ENCODE measurements around the gene HIPK1.
A peak's percentile ranks its signal among the peaks of the same experiment; 100 is the strongest.

Gene HIPK1

DNA sequence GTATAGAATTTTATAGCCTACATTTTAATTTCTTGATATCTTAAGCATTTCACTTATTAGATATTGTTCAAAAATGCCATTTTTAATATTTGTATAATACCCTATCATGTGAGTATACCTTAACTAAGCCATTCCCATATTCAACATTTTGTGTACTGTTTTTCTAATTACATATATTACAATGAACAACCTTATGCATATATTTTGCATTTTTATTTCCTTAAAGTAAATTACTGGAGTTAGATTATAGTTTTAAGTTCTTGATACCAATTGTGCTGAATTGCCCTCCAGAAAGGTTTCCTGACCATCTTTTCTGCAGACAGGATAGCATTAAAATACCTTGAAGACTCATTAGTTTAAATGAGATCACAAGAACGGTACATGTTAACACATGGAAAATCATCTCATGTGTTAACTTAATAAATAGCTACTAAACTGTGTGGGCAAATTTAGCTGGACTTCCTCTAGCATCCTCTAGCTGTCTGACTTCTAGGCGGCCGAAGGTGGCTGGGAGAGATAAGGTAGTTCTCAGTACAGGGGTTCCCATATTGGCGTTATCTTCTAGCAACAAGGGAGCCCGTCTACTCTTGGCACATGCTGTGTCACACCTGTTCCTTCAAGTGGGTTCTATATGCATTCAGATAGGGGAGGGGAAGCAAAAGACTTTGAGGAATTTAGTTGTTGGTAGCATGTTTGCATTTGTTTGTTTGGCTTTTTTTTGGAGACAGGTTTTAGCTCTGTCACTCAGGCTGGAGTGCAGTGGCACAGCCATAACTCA is 15.0 kb upstream of the HIPK1 start:
- no peak for DNase-seq

DNA sequence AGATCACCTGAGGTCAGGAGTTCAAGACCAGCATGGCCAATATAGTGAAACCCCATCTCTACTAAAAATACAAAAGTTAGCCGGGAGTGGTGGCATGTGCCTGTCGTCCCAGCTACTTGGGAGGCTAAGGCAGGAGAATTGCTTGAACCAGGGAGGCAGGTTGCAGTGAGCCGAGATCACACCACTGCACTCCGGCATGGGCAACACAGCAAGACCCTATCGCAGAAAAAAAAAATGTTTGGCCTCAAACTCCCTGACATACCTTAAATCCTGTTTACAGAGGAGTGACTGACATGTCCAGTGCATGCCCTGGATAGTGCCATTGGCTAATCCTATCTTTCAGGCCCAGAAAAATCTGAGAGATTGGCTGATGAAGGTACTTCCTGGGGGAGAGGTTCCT is 12.2 kb upstream of the HIPK1 start:
- DNase-seq: no peak

DNA sequence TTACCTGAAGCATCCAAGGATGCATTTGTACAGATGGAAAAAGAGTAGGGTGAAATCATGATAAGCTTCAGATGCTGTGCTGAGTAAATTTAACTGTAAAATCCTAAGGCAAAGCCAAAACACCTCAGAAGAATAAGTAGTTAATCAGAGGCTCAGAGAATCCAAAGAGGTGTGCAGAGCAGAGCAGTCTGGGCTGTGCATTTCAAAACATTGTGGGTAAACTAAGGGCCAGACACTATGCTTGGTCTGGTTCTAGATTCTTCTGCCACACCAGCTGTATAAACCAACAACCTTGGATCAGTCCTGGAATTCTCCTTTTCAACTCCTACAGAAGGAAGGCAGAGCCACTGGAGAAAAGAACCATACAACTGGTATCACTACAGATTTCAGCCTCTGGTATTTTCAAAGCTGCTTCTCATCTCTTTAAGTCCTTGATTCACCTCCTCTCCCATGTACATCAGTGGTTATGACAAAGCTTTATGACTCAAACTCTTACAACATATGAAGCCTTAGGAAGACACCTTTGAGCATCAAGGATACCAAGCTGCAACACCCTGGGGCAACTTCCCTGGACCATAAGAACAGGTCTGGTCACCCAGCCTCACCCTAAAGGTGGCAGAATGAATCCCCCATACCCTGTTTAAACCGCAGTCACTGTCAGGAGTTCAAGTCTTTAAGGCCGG is 11.6 kb upstream of the HIPK1 start:
- DNase-seq: no peak

DNA sequence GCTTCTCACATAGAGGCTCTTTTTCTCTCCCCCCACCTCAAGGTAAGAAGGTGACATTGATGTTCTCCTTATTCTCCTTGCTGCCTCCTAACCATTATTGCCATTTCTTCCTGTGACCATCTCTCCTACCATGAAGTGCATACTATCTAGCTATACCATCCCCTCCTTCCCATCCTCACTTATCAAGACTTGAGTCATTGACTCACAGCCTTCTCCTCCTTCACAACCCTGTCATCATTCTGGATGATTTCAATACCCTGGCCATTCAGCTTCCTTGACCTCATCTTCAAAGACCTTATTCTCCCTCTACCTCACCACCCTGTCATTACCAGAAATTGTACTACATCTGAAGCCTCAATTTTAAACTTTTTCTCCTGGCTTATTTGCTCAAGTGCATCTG is 10.9 kb upstream of the HIPK1 start:
- DNase-seq: no peak

DNA sequence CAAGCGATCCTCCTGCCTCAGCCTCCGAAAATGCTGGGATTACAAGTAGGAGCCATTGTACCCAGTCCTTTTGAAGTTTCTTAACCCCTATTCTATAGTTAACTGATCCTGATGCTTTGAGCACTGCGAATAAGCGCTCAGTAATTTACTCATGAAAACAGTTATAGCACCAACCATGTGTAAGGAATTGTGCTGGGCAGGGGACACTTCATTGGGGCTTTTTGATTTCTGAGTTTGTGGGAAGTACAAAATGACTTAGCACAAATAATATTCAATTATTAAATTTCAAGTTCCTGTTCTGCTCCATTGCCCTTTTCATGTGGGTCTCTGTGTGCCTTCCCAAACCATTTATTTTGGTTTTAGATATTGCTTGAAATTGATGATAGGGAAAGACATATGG is 6.2 kb upstream of the HIPK1 start:
- no peak for DNase-seq

DNA sequence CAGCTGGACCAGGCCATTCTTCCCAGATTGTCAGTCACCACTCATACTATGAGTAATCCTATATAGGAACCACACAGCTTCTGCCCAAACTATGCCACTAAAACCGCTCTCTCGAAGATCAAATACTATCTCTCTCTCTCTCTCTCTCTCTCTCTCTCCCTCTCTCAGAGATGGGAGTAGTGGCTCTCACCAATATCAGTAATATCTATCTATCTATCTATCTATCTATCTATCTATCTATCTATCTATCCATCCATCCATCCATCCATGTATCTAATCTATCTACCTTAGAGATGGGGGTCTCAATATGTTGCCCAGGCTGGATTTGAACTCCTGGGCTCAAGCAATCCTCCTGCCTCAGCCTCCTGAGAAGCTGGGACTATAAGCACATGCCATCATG is 4.7 kb upstream of the HIPK1 start:
- DNase-seq: no peak

DNA sequence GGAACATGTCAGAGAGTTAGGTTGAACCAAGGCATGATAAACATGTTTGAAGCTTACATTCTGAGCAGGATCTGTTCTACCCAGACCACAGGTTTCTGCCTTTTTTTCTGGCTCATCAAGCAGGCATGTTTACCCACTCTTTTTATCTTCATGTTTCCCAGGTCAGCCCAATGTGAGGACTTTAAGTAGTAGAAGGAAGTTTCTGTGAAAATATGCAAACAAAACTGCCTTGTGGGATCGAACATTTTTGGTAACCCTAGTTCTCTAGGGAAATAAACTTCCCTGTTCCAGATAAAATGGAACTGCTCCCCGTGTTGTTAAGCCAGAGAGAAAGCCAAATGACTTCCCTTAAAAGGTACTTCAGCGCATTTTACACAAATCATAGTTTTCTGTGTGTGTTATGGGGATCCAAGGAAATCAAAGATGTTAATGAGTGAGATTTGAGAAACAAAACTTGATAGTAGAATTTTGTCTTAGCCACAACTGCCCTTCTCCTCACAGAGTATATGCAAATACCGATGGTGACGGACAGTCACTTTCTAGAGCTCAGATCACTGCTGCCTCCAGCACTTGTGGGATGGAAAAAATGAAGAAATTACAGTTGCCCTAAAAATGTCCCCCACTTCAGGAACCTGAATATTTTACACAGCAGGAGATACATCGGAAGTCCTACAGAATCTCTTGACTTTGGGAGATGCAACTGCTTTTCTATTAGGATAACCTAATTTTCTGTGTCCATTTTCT is 765 bp upstream of the HIPK1 start:
- DNase-seq: no peak

DNA sequence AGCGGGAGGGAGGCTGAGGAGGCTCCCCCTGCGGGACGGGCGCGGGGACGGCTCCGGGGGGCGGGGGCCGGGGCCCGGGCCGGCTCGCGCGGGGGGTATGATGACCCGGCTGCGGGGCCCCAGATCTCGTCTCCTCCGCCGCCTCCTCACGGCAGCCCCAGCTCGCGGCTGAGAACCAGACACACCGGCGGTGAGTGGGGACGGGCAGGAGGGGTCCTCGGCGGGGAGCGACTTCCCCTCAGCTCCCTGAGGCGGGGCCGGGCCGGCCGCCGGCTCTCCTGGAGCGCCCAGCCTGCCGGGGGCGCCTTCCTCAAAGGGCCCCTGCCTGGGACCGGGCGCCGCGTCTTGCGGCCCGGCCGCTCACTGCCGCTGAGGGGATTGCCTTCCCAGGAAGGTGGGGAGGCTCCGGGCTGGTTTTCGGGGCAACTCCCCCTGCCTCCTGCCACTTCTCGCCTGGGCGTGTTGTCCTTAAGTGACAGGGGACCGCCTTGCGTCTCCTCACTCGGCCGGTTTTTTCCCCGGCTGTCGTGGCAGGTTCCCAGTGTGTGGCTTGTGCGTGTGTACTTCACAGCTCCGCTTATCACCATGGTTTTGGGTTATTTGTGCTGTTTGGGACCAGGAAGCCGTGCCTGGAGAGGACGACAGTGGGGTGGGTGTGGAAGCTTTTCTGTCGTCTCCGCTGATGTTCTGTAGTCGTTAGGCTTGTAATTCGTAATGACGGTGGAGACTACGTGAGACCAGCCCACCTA is 800 bp downstream of the HIPK1 start:
- DNase-seq: peak; percentile 86

DNA sequence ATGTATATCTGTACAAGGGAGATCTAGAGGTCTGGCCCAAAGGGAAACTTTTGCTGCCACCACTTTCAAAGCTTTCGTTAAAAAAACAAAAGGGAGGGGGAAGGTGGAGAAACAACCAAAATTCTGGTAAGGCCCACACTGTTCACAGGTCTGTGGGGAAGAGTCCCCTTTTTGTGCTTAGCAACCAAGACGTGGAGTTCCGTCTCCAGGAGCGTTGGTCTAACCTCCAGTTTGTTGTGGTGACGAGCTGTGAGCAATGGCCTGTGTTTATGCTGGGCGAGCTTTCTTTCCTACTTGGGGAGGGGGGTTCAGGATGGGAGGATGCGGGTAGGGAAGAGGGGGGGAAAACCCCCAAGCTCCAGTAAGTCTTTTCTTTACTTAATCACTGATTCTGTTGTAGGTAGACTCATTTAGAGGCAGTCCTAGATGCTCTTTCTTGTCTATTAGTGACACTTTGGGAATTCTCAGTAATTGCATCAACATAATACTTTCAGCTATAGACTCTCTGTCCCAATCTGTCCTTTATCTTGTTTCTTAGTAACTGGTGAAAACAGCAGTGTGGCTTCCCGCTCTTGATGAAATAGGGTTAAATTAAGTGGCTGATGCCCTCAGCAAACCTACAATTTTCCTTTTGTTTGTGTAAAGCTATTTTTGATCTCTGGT is 1.5 kb downstream of the HIPK1 start:
- peak; percentile 88 for DNase-seq

DNA sequence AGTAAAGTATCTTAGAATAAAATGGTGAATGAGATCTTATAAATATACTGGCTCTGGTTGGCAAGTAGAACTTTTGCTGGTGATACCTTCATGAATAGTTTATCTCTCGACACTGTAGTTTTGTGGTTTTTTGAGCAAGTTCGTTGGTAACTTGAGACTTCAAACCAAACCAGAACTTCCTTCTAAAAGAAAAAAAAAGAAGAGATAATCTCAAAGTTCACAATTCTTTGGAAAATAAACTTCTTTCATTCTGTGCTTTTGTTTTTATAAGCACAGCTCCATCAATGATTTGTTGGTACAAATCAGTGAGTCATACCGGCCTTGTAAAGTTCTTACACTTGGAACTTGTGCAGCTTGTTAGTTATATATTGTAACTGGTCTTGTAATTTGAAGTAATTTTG is 2.3 kb downstream of the HIPK1 start:
- no peak for DNase-seq

DNA sequence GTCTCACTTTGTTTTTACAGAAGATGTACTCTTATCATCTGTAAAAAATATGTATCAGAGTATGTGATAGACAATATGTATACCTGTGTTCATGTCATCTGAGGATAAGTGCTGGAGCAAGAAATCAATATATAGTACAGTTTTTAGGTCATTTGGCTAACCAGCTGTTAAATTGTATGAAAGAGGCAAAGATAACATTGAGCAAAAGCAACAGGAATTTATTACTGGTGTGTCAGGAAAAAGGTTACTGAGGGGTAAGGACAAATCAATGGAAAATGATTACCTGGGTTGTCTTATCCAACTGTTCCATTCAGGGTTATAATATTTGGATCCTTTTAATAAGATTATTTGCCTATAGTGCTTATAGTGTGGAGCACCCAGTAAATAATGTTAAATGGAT is 4.9 kb downstream of the HIPK1 start:
- no peak for DNase-seq

DNA sequence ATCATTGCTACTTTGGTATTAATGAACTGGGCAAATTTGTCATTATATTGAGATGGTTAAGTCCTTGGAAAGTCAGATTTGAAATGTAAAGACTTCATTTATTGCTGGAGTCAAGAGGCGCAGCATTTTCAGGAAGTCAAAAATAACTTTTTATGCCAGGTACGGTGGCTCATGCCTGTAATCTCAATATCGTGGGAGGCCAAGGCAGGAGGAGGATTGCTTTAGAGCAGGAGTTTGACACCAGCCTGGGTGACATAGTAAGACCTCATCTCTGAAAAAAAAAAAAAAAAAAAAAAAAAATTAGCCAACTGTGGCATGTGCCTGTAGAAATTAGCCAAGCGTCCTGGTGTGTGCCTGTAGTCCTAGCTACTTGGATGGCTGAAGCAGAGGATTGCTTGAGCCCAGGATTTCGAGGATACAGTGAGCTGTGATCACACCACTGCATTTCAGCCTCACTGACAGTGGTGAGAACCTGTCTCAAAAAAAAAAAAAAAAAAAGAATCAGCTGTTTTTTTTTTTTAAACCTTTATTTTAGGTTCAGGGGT is 5.5 kb downstream of the HIPK1 start:
- no peak for DNase-seq

DNA sequence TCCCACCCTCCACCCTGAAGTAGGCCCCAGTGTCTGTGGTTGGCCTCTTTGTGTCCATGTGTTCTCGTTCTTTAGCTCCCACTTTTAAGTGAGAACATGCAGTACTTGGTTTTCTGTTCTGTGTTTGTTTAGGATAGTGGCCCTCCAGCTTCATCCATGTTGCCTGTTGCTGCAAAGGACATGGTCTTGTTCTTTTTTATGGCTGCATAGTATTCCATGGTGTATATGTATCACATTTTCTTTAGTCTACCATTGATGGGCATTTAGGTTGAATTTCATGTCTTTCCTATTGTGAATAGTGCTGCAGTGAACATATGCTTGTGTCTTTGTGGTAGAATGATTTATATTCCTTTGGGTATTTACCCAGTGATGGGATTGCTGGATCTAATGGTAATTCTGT is 6.1 kb downstream of the HIPK1 start:
- DNase-seq: no peak

DNA sequence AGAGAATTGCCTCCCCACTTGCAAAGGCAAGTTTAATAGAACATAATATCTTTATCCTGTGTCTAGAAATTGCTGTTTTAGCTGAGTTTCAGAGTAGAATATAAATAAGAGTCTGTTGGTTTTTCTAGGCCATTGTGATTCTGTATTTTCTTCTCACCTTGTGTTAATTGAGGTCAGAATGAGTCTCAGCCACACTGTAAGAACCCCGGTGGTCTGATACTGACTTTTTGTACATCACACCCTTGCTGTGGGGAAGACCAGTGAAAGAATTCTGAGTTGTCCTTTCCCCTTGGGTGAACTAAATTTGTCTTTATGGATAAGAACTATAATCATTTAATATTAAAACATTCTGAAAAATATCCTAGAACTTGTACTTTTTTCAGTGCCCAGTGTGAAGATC is 6.8 kb downstream of the HIPK1 start:
- no peak for DNase-seq

DNA sequence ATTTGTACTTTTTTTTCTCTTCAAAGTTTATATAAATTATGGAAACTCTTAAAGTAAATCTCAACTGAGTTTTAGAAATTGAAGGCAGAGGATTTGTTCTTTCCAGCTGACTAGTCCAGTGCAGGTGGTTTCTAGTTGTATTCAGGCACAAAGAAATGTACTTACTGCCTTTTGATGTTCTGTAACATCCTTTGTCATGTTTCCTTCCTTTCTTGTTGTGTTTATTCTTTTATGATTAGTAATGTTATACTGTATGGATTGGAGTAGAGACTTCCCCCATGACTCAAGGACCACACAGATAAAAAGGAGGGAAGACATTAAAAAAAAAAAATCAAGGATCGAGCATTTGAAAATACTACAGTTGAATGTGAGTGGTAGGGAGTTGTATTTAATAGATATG is 8.0 kb downstream of the HIPK1 start:
- DNase-seq: no peak

DNA sequence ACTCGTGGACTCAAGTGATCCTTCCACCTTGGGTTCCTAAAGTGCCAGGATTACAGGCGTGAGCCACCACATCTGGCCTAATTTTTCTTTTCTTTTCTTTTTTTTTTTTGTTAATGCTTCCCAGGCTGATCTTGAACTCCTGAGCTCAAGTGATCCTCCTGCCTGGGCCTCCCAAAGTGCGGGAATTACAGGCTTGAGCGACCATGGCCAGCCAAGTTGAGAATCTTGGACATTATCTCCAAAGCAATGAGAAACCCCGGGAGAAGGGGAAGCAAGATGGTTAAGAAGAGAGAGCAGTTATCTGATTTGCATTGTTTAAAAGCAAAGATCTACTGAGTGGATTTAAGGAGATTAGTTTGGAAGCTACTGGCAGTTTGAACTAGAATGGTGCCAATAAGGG is 9.1 kb downstream of the HIPK1 start:
- DNase-seq: no peak

DNA sequence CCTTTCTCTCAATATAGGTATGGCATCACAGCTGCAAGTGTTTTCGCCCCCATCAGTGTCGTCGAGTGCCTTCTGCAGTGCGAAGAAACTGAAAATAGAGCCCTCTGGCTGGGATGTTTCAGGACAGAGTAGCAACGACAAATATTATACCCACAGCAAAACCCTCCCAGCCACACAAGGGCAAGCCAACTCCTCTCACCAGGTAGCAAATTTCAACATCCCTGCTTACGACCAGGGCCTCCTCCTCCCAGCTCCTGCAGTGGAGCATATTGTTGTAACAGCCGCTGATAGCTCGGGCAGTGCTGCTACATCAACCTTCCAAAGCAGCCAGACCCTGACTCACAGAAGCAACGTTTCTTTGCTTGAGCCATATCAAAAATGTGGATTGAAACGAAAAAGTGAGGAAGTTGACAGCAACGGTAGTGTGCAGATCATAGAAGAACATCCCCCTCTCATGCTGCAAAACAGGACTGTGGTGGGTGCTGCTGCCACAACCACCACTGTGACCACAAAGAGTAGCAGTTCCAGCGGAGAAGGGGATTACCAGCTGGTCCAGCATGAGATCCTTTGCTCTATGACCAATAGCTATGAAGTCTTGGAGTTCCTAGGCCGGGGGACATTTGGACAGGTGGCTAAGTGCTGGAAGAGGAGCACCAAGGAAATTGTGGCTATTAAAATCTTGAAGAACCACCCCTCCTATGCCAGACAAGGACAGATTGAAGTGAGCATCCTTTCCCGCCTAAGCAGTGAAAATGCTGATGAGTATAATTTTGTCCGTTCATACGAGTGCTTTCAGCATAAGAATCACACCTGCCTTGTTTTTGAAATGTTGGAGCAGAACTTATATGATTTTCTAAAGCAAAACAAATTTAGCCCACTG is 11.5 kb downstream of the HIPK1 start:
- peak; percentile 50 for DNase-seq

DNA sequence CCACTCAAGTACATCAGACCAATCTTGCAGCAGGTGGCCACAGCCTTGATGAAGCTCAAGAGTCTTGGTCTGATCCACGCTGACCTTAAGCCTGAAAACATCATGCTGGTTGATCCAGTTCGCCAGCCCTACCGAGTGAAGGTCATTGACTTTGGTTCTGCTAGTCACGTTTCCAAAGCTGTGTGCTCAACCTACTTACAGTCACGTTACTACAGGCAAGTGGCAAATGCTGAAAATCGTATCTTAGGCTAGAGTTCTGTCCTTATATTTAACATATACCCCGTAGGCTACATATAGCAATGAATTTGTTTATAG is 12.1 kb downstream of the HIPK1 start:
- no peak for DNase-seq

DNA sequence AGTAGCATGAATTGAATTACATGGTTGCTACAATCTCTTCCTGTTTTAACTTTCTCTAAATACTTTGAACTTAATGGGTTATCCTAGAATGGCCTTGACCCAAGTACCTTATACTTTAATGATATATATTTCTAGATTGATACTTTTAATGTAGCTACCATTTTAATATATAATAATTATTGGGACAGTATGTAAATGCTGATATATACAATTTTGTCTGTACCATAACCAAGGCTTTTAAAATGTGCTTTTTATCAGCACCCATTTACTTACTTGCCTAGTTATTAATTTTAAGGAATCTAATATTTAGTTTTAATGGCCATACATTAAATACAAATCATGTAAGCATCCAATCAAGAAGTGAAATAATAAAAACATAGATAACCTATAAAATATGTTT is 13.4 kb downstream of the HIPK1 start:
- DNase-seq: no peak

DNA sequence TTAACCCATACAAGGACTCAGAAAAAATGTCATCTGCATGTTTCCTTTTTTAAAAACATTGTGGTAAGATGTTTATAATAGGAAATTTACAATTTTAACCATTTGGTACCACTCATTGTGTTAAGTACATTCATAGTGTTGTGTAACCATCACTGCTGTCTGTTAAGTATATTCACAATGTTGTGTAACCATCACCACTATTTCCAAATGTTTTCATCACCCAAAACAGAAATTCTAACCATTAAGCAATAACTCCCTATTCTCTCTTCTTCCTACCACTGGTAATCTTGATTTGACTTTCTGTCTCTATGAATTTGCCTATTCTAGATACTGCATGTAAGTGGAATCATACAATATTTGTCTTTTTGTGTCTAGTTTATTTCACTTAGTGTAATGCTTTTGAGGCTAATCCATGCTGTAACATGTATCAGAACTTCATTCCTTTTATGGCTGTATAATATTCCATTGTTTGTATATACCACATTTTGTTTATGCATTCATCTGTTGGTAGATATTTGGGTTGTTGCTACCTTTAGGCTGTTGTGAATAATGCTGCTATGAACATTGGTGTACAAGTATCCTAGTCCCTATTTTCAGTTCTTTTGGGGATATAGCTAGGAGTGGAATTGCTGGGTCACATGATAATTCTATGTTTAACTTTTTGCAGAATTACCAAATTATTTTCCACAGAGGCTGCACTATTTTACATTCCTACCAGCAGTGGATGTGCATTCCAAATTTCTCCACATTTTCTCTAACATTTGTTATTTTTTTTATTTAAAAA is 14.1 kb downstream of the HIPK1 start:
- DNase-seq: no peak

DNA sequence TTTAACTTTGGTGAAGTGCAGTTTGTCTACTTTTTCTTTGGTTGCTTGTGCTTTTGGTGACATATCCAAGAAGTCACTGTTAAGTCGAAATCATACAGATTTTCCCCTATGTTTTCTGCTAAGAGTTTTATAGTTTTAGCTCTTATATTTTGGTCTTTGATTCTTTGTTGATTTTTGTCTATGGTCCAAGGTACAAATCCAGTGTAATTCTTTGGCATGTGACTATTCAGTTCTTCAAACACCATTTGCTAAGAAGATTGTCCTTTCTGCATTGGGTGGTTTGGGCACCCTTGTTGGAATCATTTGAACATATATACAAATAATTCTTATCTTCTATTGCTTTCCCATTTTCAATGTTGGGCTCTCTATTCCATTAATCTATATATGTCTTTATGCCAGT is 16.2 kb downstream of the HIPK1 start:
- DNase-seq: no peak

All from CD4-positive, alpha-beta T cell treated with Interferon gamma for 1 hour (primary cell).